ENCODE data around the gene GORASP1.

GORASP1 gene

DNA sequence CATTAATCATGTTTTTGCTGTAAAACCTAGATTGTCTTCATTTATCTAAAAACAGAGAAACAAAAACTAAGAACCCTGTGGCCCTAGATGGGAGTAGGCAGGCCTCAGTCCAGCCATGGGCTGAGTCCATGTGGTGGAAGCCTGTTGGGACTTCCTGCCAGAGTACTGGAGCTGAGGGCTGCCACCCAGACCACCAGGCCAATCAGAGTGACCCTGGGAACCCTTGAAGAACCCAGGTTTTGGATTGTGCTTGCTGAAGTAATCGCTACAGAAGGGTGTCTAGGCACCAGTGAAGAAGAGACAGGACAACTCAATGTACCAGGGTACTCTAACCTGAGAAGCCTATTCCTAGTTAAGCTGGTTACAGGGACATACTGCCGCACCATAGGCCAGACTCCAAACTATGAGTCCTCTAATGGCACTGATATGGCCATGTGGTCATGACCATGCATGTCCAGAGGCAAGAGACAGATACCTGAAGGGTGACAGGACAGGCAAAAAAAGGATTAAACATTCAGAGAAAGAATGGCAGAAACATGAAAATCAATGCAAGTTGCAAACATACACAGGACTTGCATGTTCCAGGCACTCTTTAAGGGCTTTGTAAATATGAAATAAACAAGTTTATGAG is 33.0 kb upstream of the GORASP1 start:
- no peak for DNase-seq

DNA sequence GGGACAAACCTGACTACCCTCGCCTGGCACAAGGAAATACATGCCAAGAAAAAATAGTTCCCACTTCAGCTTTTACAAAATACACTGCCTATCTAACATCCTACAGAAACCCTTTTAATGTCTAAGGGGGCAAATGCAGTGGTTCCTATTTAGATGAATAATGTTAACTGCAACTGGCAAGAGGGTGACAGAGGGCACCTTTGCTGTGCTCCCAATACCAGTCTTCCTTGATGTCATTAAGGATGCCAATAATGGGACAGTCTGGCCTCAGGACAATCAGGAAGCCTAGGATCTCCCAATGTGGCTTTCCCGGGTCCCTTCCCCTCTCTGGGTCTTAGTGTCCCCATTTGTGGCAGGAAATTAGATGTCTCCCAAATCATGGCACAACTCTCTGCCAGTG is 32.0 kb upstream of the GORASP1 start:
- DNase-seq = no peak

DNA sequence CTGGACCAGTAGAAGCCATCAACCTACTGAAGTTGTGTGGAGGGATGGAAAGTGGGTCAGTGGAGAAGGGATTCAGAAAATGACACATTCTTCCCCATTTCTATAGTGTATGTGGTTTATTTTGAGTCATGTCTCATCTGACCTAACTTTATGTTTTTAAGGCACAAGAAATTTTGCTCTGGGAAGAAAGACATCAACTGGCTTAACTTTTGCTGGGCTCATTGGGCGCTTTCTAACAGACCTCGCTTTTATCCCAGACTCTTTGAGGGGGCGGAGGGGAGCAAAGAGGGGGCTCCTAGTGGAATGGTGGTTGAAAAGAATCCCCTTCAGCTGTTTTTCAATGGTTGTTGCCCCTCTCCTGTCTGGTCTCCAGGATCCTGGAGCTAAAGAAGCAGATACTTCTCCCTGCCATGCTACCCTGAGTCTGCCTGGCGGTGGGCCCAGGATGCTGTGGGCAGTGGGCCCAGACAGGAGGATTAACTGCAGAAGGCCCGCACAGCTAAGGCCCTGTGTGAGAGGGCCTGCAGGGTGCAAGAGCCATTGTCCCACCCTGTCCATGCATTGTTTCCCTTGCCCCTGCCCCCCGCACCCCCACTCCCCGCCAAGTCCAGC is 31.5 kb upstream of the GORASP1 start:
- no peak for DNase-seq

DNA sequence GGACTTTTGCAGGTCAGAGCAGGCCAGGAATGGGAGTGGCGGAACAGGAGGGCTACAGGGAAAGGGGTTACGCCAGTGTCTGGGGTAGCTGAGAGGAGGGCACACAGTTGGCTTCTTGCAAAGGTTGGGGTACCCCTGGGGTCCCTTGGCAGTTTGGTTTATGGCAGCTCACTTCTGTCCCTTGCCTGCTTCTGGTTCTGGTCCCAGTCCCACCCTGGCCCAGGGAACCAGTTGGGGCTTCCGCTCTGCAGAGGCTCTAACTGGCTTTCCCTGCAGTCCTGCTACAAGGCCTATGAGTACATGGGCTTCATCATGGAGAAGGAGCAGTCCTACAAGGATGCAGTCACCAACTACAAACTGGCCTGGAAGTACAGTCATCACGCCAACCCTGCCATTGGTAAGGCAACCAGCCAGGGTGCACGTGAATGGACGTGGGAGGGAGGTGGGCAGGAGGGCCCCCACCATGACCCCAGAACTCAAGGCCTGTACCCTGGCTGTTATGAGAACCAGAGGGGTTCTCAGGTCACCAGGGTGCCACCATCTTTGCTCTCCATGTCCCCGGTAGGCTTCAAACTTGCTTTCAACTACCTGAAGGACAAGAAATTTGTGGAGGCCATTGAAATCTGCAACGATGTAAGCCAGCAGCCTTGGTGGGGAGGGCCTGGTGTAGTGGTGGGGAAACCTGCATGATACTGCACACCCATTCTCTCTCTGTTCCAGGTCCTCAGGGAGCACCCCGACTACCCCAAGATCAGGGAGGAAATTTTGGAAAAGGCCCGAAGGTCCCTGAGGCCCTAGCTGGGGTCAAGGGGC is 30.8 kb upstream of the GORASP1 start:
- DNase-seq = no peak

DNA sequence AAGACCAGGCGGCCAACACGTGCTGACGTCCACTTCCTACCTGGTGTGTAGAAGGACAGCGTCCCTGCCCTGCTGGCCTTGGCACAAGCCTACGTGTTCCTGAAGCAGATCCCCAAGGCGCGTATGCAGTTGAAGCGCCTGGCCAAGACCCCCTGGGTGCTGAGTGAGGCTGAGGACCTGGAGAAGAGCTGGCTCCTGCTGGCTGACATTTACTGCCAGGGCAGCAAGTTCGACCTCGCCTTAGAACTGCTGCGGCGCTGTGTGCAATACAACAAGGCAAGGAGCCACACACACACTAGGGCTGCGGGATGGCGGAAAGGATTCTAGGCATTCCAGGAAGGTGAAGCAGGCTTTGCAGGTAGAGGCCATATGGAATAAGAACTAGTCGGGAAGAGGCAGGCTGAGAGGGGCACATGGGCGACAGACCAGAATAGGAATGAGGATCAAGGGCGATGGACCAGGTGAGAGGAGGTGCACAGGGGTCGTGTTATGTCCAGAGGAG is 30.1 kb upstream of the GORASP1 start:
- DNase-seq = no peak

DNA sequence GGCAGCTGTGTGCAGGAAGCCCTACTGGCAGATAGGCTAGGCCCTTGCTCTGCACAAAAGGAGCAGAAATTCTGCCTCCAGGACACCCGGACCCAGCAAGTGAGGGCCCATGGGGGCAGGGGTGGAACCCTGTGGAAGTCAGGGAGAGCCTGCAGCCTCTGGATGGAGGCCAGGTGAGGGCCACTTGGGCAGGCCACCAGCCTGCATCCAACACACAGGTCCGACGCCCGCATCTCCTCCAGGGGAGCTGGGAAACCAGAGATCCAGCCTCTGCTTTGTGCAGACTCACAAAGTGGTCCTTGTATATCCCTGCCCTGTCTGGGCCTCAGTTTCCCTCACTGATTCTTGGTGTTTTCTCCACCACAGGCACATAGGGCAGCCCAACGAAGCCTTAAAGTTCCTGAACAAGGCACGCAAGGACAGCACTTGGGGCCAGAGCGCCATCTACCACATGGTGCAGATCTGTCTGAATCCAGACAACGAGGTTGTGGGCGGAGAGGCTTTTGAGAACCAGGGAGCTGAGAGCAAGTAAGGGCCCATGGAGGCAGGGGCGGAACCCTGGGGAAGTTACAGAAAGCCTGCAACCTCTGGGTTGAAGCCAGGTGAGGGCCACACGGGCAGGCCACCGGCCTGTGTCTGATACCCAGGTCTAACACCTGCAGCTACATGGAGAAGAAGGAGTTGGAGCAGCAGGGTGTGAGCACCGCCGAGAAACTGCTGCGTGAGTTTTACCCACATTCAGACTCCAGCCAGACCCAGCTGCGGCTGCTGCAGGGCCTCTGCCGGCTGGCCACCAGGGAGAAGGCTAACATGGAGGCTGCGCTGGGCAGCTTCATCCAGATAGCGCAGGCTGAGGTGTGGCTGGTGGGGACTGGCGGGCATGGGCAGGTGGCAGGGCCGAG is 29.4 kb upstream of the GORASP1 start:
- DNase-seq = no peak

DNA sequence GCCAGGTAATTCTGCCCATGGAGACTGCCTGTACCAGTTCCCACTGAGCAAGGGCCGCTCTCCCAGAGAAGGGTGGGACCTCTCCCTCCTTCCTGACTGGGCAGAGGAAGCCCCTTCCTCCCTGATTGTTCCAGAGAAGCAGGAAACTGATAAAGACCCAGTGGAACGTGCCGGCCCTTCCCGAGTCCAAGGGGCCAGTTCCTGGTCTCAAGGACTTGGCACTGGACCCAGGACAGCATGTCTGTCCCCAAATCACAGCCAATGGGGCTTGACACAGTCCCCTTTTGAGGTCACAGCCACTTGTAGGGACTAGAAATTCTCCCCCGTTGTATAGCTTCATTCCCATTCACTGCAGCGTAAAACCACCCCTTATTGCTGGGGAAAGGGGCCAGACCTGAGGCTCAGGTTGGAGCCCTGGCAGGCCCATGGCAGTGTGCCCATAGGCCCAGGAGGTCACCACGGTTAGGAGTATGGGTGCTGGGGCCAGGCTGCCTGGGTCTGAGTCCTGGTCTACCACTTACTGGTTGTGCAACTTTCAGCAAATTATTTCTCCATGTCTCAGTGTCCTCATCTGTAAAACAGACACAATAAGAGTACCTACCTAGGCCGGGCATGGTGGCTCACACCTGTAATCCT is 27.9 kb upstream of the GORASP1 start:
- no peak for DNase-seq

DNA sequence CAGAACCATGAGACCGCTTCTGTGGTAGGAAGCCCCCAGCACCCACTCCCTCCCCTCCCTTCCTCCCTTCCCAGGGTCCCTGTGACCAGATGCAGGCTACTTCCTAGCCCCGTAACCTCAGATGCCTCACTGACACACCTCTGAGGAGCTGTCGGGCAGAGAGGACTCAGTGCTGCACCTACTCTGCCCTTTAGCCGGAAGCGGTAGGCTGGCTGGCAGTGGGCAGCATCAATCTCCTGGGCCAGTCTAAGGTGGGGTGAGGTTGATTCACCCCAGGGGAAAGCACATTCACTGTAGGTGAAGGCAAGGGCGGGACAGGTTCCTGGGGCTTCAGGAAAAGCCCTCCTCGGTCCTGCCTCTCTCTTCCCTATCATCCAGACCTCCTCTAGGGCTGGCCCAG is 26.9 kb upstream of the GORASP1 start:
- no peak for DNase-seq

DNA sequence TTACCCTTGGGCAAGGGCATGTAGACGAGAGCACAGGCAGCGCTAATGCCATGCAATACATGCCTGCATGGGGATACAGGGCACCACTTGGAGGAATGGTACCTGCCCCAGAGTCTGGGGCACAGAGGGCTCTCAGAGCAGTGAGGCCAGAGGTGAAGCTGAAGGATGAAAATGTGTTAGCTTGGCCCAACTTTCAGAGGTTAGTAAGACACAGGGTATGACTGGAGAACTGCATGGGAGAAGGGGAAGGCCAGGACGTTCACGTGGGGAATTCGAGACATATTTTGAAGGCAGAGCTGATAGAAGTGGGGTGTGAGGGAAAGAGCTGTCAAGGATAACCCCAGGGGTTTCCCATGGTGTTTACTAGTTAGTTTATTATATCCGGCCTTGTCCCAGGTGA is 26.4 kb upstream of the GORASP1 start:
- DNase-seq = no peak

DNA sequence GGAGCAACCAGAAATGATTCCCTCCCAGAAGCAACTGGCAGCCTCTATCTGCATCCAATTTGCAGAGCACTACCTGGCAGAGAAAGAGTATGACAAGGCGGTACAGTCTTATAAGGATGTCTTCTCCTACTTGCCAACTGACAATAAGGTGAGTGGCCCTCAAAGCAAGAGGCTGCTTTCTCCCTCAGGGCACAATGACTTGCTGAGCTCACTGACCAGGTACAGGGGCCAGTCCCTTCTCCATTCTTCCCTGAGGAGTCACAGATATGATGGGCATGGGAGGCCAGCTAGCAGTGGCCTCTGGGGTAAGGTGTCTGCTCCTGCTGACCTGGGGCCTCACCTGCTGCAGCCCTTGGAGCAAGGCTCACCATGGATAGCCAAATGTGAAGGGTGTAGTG is 25.7 kb upstream of the GORASP1 start:
- DNase-seq = no peak

DNA sequence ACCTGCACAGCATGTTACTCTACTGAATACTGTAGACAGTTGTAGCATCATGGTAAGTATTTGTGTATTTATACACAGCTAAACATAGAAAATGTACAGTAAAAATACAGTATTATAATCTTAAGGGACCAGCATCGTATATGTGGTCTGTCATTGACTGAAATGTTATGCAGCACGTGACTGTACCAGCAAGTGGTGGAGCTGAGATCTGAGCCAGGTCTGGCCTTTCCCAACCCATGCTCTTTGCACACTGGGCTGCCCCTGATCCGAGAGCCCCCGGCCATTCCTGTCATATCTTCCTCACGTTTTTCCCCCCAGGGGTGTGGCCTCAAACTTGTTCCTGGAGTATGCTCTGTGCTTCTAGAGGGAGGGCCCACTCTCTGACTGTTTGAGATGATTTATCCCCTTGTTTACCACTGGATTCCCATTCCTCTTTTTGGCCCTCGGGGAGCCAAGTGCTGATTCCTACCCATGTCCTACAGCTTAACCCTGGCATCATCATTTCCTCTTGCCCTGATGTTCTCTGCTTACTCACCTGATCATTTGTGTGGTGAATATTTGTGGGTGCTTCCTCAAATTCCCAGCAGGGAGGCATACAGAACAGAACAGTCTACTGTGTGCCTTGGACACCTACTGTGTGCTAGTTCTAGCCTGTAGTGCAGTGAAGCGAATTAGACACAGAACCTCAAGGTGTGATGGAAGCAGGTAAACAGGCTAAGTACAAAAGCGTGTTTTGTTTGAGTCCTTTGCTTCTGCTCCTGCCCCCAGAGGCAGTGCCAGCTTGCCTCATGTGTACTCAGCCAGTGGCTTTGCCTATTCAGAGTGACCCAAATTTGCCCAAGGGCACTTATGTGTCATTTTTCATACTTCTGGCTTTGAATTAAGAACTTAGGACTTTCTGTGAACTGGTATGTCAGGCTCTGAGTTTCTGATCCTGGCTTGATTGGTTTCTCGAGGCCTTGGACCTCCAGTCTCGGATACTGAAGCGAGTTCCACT is 25.0 kb upstream of the GORASP1 start:
- DNase-seq = no peak

DNA sequence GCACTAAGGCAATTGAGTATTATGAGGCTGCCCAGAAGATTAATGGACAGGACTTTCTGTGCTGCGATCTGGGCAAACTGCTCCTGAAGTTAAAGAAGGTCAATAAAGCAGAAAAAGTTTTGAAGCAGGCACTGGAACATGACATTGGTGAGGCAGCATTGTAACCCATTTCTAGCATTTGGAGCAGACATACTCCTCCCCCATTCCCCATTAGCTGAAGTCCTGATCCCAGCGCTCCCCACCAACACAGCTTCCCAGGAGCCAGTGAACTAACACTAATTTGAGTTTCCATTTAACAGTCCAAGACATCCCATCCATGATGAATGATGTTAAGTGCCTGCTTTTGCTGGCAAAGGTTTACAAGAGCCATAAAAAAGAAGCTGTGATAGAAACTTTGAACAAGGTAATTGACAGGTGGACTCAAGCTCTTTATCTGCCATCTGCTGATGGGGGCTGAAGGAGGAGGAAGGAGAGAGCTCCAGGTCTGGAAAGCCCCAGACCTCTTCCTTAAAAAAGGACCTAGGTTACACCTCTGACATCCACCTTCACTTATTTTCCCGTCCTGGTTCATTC is 23.4 kb upstream of the GORASP1 start:
- DNase-seq = no peak

DNA sequence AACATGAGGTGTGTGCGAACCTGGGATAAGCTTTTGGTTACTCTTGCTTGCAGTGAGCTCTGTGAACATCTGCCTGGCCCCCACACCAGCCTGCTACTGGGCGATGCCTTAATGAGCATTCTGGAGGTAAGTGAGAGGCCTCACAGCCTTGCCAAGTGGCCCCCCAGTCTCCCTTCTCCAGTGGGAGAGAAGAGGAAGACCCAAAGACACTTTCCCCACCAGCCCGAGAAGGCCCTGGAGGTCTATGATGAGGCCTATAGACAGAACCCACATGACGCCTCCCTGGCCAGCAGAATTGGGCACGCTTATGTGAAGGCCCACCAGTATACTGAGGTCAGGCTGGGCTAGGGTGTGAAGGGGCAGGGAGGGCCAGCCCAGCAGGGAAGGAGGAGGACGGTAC is 22.6 kb upstream of the GORASP1 start:
- no peak for DNase-seq

DNA sequence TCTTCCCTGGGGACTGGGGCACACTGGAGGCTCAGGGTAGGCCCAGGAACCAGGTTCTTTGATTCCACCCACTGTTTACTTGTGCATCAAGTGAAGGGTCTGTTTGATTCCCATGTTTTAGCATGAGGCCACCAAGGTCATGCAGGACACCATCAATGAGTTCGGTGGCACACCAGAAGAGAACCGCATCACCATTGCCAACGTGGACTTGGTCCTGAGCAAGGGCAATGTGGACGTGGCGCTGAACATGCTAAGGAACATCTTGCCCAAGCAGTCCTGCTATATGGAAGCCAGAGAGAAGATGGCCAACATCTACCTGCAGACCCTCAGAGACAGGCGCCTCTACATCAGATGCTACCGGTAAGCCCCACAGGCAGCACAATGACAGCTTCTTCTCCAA is 21.5 kb upstream of the GORASP1 start:
- DNase-seq = no peak

DNA sequence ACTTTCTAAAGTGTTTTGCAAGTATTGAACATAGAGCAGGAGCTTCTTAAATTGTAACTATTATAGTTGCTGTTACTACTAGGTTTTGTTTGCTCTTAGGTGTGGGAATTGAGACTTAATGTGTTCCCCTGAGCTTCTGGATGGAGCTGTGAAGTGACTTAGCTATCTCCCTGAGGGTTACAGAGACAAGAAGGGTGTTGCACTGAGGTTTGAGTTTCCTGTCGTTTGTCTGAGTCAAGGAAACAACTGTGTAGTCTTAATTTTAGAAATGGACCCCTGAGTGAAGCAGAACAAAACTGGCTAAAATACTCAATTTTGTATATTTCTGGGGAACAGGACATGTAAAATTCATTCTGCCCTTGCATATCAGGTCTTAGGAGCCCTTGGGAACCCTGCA is 20.5 kb upstream of the GORASP1 start:
- DNase-seq = no peak

DNA sequence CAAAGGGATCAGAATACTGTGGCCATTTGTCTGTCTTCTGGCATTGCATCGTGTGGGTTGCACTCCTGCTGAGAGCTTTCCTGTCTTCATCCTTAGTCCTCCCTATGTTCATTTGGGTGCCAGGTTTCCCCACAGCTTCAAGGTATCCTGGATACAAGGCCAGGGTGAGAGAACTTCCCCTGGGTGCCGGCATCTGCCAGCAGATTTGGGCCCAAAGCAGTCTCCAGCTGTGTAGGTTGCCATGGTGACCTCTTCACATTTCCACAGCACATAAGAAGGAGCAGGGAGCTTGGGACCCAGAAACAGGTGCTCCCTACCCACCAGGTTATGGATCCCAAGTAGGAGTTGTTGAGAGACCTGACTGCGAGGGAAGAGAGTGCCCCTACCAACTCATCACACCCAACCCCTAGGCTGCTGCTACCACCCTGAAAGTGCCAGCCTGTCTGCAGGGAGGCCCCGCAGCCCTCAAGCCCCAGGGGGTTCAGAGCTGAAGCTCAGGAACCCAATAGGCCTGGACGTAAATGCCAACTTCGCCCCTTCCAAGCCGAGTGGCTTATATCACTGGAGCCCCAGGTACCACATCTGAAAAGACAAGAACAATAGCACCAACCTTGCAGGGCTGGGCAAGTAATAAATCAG is 20.0 kb upstream of the GORASP1 start:
- DNase-seq = no peak

DNA sequence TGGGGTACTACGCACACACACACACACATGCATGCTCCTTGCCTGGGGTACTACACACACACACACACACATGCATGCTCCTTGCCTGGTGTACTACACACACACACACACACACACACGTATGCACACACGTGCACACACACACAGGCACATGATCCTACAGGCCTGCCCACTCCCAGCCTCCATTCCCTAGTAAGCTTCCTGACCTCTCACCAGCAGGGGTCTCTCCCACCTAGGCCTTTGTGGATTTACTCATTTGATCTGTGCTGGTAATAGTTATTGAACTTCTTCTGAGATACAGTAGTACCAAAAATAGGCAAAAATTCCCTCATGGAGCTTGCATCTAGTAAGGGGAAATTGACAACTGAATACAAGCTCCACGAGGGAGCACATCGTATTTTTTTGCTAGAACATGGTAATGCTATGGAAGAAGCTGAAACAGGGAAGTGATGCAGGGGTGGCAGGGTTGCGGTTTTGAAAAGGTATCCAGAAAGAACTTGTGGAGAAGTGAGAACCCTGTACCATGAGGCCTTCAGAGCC is 19.2 kb upstream of the GORASP1 start:
- no peak for DNase-seq

DNA sequence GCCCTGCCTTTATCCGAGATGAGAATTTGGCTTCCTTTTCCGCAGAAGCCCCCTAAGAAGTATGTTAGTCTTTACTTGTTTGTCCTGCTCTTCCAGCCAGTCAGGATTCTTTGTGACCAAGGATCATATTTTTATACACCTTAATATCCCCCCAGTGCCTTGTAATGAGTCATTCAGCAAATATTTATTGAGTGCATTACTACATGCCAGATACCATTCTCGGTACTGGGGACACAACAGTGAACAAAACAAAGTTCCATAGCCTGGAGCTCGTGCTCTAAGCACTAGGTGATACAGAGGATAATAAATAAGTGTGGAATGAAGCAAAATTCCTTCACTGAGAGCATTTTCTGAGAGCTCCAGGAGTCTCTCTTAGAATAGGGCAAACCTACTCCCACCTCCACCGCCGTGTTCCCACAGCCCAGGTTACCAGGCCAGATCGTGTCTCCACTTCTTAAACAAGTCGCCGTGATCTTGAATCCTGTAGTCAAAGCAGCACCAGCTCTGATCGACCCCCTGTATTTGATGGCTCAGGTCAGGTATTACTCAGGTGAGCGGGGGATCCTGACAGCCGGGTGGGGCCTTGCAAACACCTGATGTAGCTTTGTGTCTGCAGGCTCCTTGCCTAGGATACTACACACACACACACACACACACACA is 18.5 kb upstream of the GORASP1 start:
- no peak for DNase-seq
